ENCODE results near the gene CHST14.

DNA sequence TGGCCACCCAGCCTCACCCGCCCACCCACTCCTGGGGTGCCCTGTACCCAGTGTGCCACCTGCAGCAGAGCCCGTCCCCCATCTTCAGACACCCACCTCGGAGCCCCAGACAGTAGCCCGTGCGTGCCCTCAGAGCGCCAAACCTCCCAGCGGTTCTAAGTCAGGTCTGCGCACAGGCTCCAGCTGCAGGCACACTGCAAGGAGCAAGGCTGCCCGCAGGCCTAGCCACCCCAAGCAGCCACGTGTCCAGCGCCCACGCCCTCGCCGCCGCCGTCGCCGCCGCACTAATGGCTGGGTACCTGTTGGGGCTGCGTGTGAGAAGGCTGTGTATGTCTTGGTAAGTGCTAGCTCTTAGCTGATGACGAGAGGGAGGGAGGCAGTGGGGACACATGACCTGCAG, 8.8 kb upstream of the CHST14 start:
- TF ChIP-seq, protein P1, sequence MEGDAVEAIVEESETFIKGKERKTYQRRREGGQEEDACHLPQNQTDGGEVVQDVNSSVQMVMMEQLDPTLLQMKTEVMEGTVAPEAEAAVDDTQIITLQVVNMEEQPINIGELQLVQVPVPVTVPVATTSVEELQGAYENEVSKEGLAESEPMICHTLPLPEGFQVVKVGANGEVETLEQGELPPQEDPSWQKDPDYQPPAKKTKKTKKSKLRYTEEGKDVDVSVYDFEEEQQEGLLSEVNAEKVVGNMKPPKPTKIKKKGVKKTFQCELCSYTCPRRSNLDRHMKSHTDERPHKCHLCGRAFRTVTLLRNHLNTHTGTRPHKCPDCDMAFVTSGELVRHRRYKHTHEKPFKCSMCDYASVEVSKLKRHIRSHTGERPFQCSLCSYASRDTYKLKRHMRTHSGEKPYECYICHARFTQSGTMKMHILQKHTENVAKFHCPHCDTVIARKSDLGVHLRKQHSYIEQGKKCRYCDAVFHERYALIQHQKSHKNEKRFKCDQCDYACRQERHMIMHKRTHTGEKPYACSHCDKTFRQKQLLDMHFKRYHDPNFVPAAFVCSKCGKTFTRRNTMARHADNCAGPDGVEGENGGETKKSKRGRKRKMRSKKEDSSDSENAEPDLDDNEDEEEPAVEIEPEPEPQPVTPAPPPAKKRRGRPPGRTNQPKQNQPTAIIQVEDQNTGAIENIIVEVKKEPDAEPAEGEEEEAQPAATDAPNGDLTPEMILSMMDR (IDR thresholded peaks at IDR 0.05) = no peak
- TF ChIP-seq POLR2A (IDR thresholded peaks at IDR 0.05) = no peak

All from heart left ventricle (tissue), 13 donors.